ENCODE results near the gene IL25. TPM values are rescaled to one million over a fixed set of nuclear protein-coding genes. Genes with fewer than 3 reads are reported as not detected.

The IL25 gene
- total RNA-seq, 1 experiment from 2014 or later, result not detected

- Histone ChIP-seq H3K9me2 (ENCODE audit: insufficient read depth) (no peaks in the 10 kb centered on the region), H3K4me2 (no peak overlapping the region), H3K9me3 (ENCODE audit: insufficient read depth, low read depth) (no peaks in the 10 kb centered on the region), H3K27me3 (ENCODE audit: insufficient read depth, low read depth) (peaks cover 75% of the 10 kb centered on the region), H3K4me3 (no peak overlapping the region), H3K4me1 (replicated peaks; ENCODE audit: insufficient read depth) (no peaks in the 10 kb centered on the region), H3K79me2 (ENCODE audit: low read depth) (no peaks in the 10 kb centered on the region), H4K20me1 (ENCODE audit: insufficient read depth) (no peaks in the 10 kb centered on the region), H3F3A (ENCODE audit: insufficient read depth, low read depth) (no peaks in the 10 kb centered on the region), H3K27ac (no peak overlapping the region), H3K36me3 (ENCODE audit: low read depth) (no peaks in the 10 kb centered on the region), H2AFZ (no peak overlapping the region)
- no TSS peak for BruUV-seq (replicated peaks)
- no peak for DNase-seq
- intact Hi-C loops (cut with micrococcal nuclease; ENCODE audit: unreplicated experiment), result no loop called here
- ChIA-PET CTCF (no interaction called here), POLR2A (ENCODE audit: unreplicated experiment) (no interaction called here)
- no peak for TF ChIP-seq EZH2 (IDR thresholded peaks at IDR 0.05; ENCODE audit: low read depth)
- TF ChIP-seq CTCF (conservative IDR thresholded peaks at IDR 0.05), result no peak
Measured at GRCh38 chr14:23386999-23387398, 14.4 kb downstream of the IL25 start.

GRCh38 chr14:23387916-23388882, 15.6 kb downstream of the IL25 start:
- Histone ChIP-seq H3K27me3 (ENCODE audit: insufficient read depth, low read depth) (peaks cover 80% of the 10 kb centered on the region), H3K4me3 (no peak overlapping the region), H4K20me1 (ENCODE audit: insufficient read depth) (no peaks in the 10 kb centered on the region), H3K36me3 (ENCODE audit: low read depth) (no peaks in the 10 kb centered on the region), H3K27ac (no peak overlapping the region), H3K4me2 (no peak overlapping the region), H2AFZ (no peak overlapping the region), H3K4me1 (replicated peaks; ENCODE audit: insufficient read depth) (no peaks in the 10 kb centered on the region), H3K9me3 (ENCODE audit: insufficient read depth, low read depth) (no peaks in the 10 kb centered on the region), H3F3A (ENCODE audit: insufficient read depth, low read depth) (no peaks in the 10 kb centered on the region), H3K9me2 (ENCODE audit: insufficient read depth) (no peaks in the 10 kb centered on the region), H3K79me2 (ENCODE audit: low read depth) (no peaks in the 10 kb centered on the region)
- CTCF ChIA-PET, result no interaction called here
- no peak for TF ChIP-seq CTCF (conservative IDR thresholded peaks at IDR 0.05)
- TF ChIP-seq EZH2 (IDR thresholded peaks at IDR 0.05; ENCODE audit: low read depth), result no peak
- no peak for DNase-seq
- POLR2A ChIA-PET (ENCODE audit: unreplicated experiment), result no interaction called here
- intact Hi-C loops (cut with micrococcal nuclease; ENCODE audit: unreplicated experiment), result no loop called here
- BruUV-seq (replicated peaks), result no TSS peak

- H3K9me2 ChIP-seq (ENCODE audit: insufficient read depth), result no peaks in the 10 kb centered on the region
- no peak overlapping the region for H2AFZ ChIP-seq
- ChIA-PET POLR2A (ENCODE audit: unreplicated experiment) (no interaction called here), CTCF (no interaction called here)
- no peak for DNase-seq
- no TSS peak for BruUV-seq (replicated peaks)
- no peak overlapping the region for H3K27ac ChIP-seq
- no peaks in the 10 kb centered on the region for H3K79me2 ChIP-seq (ENCODE audit: low read depth)
- TF ChIP-seq CTCF (conservative IDR thresholded peaks at IDR 0.05), result no peak
- TF ChIP-seq EZH2 (IDR thresholded peaks at IDR 0.05; ENCODE audit: low read depth), result no peak
- H3K4me2 ChIP-seq, result no peak overlapping the region
- no peaks in the 10 kb centered on the region for H3F3A ChIP-seq (ENCODE audit: insufficient read depth, low read depth)
- no peaks in the 10 kb centered on the region for H4K20me1 ChIP-seq (ENCODE audit: insufficient read depth)
- no peaks in the 10 kb centered on the region for H3K4me1 ChIP-seq (replicated peaks; ENCODE audit: insufficient read depth)
- intact Hi-C loops (cut with micrococcal nuclease; ENCODE audit: unreplicated experiment), result no loop called here
- H3K4me3 ChIP-seq, result no peak overlapping the region
- H3K9me3 ChIP-seq (ENCODE audit: insufficient read depth, low read depth), result no peaks in the 10 kb centered on the region
- no peaks in the 10 kb centered on the region for H3K36me3 ChIP-seq (ENCODE audit: low read depth)
- peaks cover 82% of the 10 kb centered on the region for H3K27me3 ChIP-seq (ENCODE audit: insufficient read depth, low read depth)
Measured at GRCh38 chr14:23388996-23389395, 16.4 kb downstream of the IL25 start.
